ENCODE results near the gene SMIM13. TPM values are rescaled to one million over a fixed set of nuclear protein-coding genes. Genes with fewer than 3 reads are reported as not detected.

Gene SMIM13
- total RNA-seq, 2 donors from 2014 or later = 4.4 to 7.2 TPM

- no peak overlapping the region for H3K4me3 ChIP-seq
- H3K36me3 ChIP-seq = no peaks in the 10 kb centered on the region
- H3K27ac ChIP-seq = no peak overlapping the region
- 80% methylated on average over 5 of the region's 5 CpGs for WGBS
- intact Hi-C loops (cut with DNase I) = no loop called here
- H3K27me3 ChIP-seq (replicated peaks; ENCODE audit: insufficient read depth) = no peaks in the 10 kb centered on the region
- DNase-seq (ENCODE audit: low spot score) = no peak
- TF ChIP-seq POLR2AphosphoS5 (IDR thresholded peaks at IDR 0.05) = no peak
- no peak for TF ChIP-seq POLR2A (IDR thresholded peaks at IDR 0.05)
- TF ChIP-seq CTCF (IDR thresholded peaks at IDR 0.05) = no peak
- H3K9me3 ChIP-seq = no peaks in the 10 kb centered on the region
- no peaks in the 10 kb centered on the region for H3K4me1 ChIP-seq (replicated peaks)
Measured at GRCh38 chr6:11133281-11133680, 39.6 kb downstream of the SMIM13 start.

- DNase-seq (ENCODE audit: low spot score) = no peak
- H3K4me1 ChIP-seq (replicated peaks) = no peaks in the 10 kb centered on the region
- H3K27me3 ChIP-seq (replicated peaks; ENCODE audit: insufficient read depth) = no peaks in the 10 kb centered on the region
- H3K4me3 ChIP-seq = no peak overlapping the region
- TF ChIP-seq POLR2AphosphoS5 (IDR thresholded peaks at IDR 0.05) (no peak), POLR2A (IDR thresholded peaks at IDR 0.05) (no peak), CTCF (IDR thresholded peaks at IDR 0.05) (no peak)
- no peak overlapping the region for H3K27ac ChIP-seq
- H3K36me3 ChIP-seq = no peaks in the 10 kb centered on the region
- H3K9me3 ChIP-seq = no peaks in the 10 kb centered on the region
- intact Hi-C loops (cut with DNase I) = no loop called here
Measured at GRCh38 chr6:11136809-11137208, 43.2 kb downstream of the SMIM13 start.

- H3K9me3 ChIP-seq = no peaks in the 10 kb centered on the region
- intact Hi-C loops (cut with DNase I) = no loop called here
- H3K36me3 ChIP-seq = no peaks in the 10 kb centered on the region
- 75% methylated on average over 3 of the region's 3 CpGs for WGBS
- H3K4me1 ChIP-seq (replicated peaks) = no peaks in the 10 kb centered on the region
- H3K27ac ChIP-seq = no peak overlapping the region
- H3K4me3 ChIP-seq = no peak overlapping the region
- TF ChIP-seq CTCF (IDR thresholded peaks at IDR 0.05) (no peak), POLR2AphosphoS5 (IDR thresholded peaks at IDR 0.05) (no peak), POLR2A (IDR thresholded peaks at IDR 0.05) (no peak)
- DNase-seq (ENCODE audit: low spot score) = no peak
- no peaks in the 10 kb centered on the region for H3K27me3 ChIP-seq (replicated peaks; ENCODE audit: insufficient read depth)
Measured at GRCh38 chr6:11139051-11139960, 45.7 kb downstream of the SMIM13 start.

- DNase-seq (ENCODE audit: low spot score) = no peak
- Histone ChIP-seq H3K27me3 (replicated peaks; ENCODE audit: insufficient read depth) (no peaks in the 10 kb centered on the region), H3K4me3 (no peak overlapping the region), H3K4me1 (replicated peaks) (no peaks in the 10 kb centered on the region), H3K9me3 (no peaks in the 10 kb centered on the region), H3K36me3 (no peaks in the 10 kb centered on the region), H3K27ac (no peak overlapping the region)
- intact Hi-C loops (cut with DNase I) = loop anchor here (10.0 kb wide), 1 partner anchor 435 kb away; no protein-coding TSS in a partner anchor
- TF ChIP-seq CTCF (IDR thresholded peaks at IDR 0.05) (no peak), POLR2AphosphoS5 (IDR thresholded peaks at IDR 0.05) (no peak), POLR2A (IDR thresholded peaks at IDR 0.05) (no peak)
- WGBS = 88% methylated on average over 3 of the region's 3 CpGs
Measured at GRCh38 chr6:11140056-11140455, 46.4 kb downstream of the SMIM13 start.

- intact Hi-C loops (cut with DNase I) = loop anchor here (10.0 kb wide), 1 partner anchor 434 kb away; no protein-coding TSS in a partner anchor
- no peaks in the 10 kb centered on the region for H3K27me3 ChIP-seq (replicated peaks; ENCODE audit: insufficient read depth)
- no peaks in the 10 kb centered on the region for H3K36me3 ChIP-seq
- H3K4me1 ChIP-seq (replicated peaks) = no peaks in the 10 kb centered on the region
- DNase-seq (ENCODE audit: low spot score) = no peak
- no peak for TF ChIP-seq POLR2AphosphoS5 (IDR thresholded peaks at IDR 0.05)
- no peak for TF ChIP-seq CTCF (IDR thresholded peaks at IDR 0.05)
- no peak for TF ChIP-seq POLR2A (IDR thresholded peaks at IDR 0.05)
- H3K27ac ChIP-seq = no peak overlapping the region
- no peak overlapping the region for H3K4me3 ChIP-seq
- 92% methylated on average over 3 of the region's 3 CpGs for WGBS
- no peaks in the 10 kb centered on the region for H3K9me3 ChIP-seq
Measured at GRCh38 chr6:11141295-11141694, 47.7 kb downstream of the SMIM13 start.
